Tibial nerve (tissue), 4 donors: Measurements from ENCODE around the gene MEIS2. TPM values are rescaled to one million over a fixed set of nuclear protein-coding genes. Genes with fewer than 3 reads are reported as not detected.

Source experiments
- DNase-seq, 2 donors: peaks; one replicate each; pipeline ENCODE4 v3.0.0-alpha.2; 2019; ENCODE audit warnings: low spot score in 2 of 2
- H3K27ac ChIP-seq, 4 donors: fragments of 200-600 bp; sonication (generic) in 3 of 4; one replicate each; pipeline ENCODE4 v1.5.1; 2017 to 2019; ENCODE audit warnings: mild to moderate bottlenecking in 1 of 4
- H3K27me3 ChIP-seq, 2 donors: fragments of 200-600 bp; sonication (generic) in 1 of 2; one replicate each; pipeline versions ENCODE4 v1.5.1 to v1.6.0; 2017 to 2019
- H3K36me3 ChIP-seq, 3 donors: fragments of 200-600 bp; sonication (generic); one replicate each; pipeline ENCODE4 v1.5.1; 2018 to 2019
- H3K4me1 ChIP-seq, 4 donors: fragments of 200-600 bp; sonication (generic) in 3 of 4; one replicate each; pipeline ENCODE4 v1.5.1; 2017 to 2019
- H3K4me3 ChIP-seq, 4 donors: fragments of 200-600 bp; sonication (generic) in 3 of 4; one replicate each; pipeline ENCODE4 v1.5.1; 2017 to 2019; ENCODE audit warnings: mild to moderate bottlenecking in 1 of 4, moderate library complexity in 1 of 4
- H3K9me3 ChIP-seq, 4 donors: fragments of 200-600 bp; sonication (generic) in 3 of 4; one replicate each; pipeline ENCODE4 v1.5.1; 2017 to 2019
- EP300 ChIP-seq, 2 donors: sonication (generic); formaldehyde crosslinking; IDR thresholded peaks; one replicate each; pipeline ENCODE4 v1.6.1; 2017; ENCODE audit warnings: antibody characterized with exemption in 2 of 2, mild to moderate bottlenecking in 1 of 2
- POLR2A ChIP-seq, 2 donors: fragments of 450-650 bp; IDR thresholded peaks; one replicate each; pipeline ENCODE4 v1.6.1; 2017; ENCODE audit warnings: antibody characterized with exemption in 2 of 2, mild to moderate bottlenecking in 2 of 2, moderate library complexity in 2 of 2
- WGBS, 2 donors: methylation state at CpG; one replicate each; pipeline ENCODE4 v1.1.5; 2018; 5-methylcytosine and 5-hydroxymethylcytosine counted together
- total RNA-seq, 4 donors: library from RNA; depleted of rRNA; stranded (reverse); fragments of >200 nt; gene quantifications; one replicate each; pipeline ENCODE4 v1.1.0, GENCODE V29; 2016
- TF ChIP-seq, protein P1 (sequence below), 5 experiments: fragments of 200-600 bp in 3 of 5; fragments of 450-650 bp in 2 of 5; sonication (generic) in 3 of 5; IDR thresholded peaks; one replicate each; pipeline ENCODE4 v1.5.1; 2016 to 2019; ENCODE audit warnings: antibody characterized with exemption in 5 of 5, mild to moderate bottlenecking in 3 of 5, moderate library complexity in 2 of 5

The MEIS2 gene
- total RNA-seq, 4 donors from 2014 or later, result 9.4 to 15.7 (median 14.3) TPM

DNA sequence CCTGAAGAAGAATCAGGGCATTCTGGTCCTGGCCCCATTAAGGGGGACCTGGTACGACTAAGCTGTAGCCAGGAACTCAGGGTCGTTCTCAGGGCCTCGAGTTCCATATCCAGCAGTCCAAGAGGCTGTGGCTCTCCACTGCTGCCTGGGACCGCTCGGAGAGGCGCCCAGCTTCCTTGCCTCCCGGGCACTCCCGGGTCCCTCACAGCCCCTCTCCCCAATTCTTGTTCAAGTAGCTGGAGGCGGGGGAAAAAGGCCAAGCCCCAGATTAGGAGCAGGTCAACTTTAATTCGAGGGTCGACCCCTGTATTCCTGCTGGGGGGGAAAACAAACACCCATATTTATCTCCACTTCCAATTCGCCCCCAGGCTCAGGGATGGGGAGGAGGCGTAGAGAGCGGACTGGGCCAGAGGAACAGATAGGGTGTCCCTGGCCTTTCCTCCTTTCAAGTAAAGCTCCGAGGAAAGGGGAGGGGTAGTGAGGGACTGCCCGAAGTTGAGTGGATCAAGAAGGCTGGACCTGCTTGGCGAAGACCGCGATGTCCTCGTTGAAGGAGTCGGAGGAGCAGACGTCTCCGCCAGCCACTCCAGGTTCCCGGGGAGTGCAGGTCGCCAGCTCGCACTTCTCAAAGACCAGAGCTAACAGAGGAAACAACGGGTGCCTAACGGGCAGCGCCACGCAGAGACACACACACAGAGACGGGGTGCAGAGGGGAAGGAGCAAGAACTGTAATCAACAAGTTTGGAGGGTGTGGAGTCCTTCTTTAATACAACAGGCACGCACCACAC, 4.4 kb downstream of the MEIS2 start:
- Histone ChIP-seq H3K4me3 (peak overlapping the region in 3 of 4 donors; percentile 7 to 63 (median 55)), H3K27me3 (peaks cover 0 to 72% of the 10 kb centered on the region in 2 donors), H3K36me3 (no peaks in the 10 kb centered on the region), H3K4me1 (peaks cover 0 to 60% (median 9%) of the 10 kb centered on the region in 4 donors), H3K27ac (peak overlapping the region in 1 of 4 donors; percentile 89), H3K9me3 (no peaks in the 10 kb centered on the region)
- 25 to 56% methylated on average over 32 of the region's 32 CpGs for WGBS, 2 donors
- no peak for TF ChIP-seq POLR2A (IDR thresholded peaks at IDR 0.05)
- TF ChIP-seq, protein P1, sequence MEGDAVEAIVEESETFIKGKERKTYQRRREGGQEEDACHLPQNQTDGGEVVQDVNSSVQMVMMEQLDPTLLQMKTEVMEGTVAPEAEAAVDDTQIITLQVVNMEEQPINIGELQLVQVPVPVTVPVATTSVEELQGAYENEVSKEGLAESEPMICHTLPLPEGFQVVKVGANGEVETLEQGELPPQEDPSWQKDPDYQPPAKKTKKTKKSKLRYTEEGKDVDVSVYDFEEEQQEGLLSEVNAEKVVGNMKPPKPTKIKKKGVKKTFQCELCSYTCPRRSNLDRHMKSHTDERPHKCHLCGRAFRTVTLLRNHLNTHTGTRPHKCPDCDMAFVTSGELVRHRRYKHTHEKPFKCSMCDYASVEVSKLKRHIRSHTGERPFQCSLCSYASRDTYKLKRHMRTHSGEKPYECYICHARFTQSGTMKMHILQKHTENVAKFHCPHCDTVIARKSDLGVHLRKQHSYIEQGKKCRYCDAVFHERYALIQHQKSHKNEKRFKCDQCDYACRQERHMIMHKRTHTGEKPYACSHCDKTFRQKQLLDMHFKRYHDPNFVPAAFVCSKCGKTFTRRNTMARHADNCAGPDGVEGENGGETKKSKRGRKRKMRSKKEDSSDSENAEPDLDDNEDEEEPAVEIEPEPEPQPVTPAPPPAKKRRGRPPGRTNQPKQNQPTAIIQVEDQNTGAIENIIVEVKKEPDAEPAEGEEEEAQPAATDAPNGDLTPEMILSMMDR (IDR thresholded peaks at IDR 0.05), result no peak
- TF ChIP-seq EP300 (IDR thresholded peaks at IDR 0.05), result no peak
- no peak for DNase-seq

DNA sequence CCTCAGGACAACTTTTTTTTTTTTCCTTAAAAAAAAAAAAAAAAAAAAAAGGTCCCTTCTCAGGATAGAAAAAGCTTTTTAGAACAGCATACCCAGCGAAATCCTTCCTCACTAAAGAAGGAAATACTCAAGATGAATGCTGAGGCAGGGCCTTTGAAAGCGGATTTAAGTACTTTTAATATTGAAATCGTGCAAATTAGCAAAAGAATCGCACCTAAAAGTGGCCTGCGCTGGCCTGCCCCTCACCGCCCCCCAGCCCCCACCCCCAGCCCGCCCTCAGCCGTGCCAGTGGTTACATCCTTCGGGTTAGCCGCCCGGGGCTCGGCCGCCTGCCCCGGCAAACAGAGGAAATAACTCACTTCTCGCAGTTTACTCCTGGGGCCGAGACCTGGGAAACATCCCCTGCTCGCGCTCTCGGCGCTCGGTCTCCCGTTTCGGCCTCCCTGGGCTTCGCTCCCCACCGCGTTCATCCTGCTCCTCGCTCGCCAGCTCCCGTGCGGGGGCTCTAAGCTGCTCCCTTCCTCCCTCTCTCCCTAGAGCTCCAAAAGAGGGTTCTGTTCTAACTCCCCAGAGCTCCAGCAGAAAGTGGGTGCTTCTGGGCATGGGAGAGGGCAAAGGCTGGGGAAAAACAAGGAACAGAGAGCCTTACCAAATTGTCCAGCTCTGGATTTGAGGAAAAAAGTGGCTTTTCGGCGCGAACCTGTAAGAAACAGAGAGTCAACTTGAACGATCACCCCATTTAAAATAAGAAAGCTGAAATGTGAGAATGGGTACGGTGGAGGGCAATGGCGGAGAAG, 5.2 kb downstream of the MEIS2 start:
- H3K4me1 ChIP-seq, result peaks cover 0 to 60% (median 9%) of the 10 kb centered on the region in 4 donors
- peak overlapping the region in 1 of 4 donors; percentile 26 for H3K27ac ChIP-seq
- WGBS, 2 donors, result 40 to 43% methylated on average over 29 to 36 of the region's 36 CpGs
- no peaks in the 10 kb centered on the region for H3K9me3 ChIP-seq
- no peak for DNase-seq
- H3K36me3 ChIP-seq, result no peaks in the 10 kb centered on the region
- H3K27me3 ChIP-seq, result peaks cover 0 to 63% of the 10 kb centered on the region in 2 donors
- H3K4me3 ChIP-seq, result peak overlapping the region in 1 of 4 donors; percentile 63
- TF ChIP-seq EP300 (IDR thresholded peaks at IDR 0.05) (no peak), POLR2A (IDR thresholded peaks at IDR 0.05) (no peak)
- TF ChIP-seq, protein P1 (IDR thresholded peaks at IDR 0.05), result no peak

DNA sequence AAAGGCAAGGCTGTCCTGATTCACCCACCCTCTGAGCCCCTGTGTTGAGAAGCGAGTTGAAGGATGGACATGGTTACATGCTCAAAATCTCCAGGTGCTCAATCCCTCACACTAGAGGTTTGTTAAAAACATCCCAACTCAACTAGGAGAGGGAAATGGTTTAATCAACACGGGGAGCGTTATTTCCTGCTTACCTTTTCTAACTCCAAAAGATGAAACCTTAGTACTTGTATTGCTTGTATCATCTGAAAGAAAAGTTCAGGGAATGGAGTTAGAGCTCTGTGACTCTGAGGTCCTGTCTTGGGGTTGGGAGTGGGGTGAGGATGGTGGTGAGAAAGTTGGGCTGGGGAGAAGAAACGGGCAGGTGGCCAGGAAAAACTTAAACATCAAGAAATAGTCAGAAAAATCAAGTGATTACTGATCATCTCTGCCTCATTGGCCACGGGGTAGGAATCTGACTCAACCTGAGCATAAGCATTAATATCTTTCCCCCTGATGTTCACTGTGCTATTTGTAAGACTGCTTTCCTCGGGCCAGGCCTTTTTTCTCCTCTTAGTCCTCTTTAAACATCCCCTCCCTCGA, 5.9 kb downstream of the MEIS2 start:
- TF ChIP-seq EP300 (IDR thresholded peaks at IDR 0.05), result no peak
- TF ChIP-seq, protein P1 (IDR thresholded peaks at IDR 0.05), result no peak
- no peak for TF ChIP-seq POLR2A (IDR thresholded peaks at IDR 0.05)
- H3K4me3 ChIP-seq, result no peak overlapping the region
- no peak for DNase-seq
- H3K36me3 ChIP-seq, result no peaks in the 10 kb centered on the region
- no peak overlapping the region for H3K27ac ChIP-seq
- H3K9me3 ChIP-seq, result no peaks in the 10 kb centered on the region
- peaks cover 0 to 57% (median 8%) of the 10 kb centered on the region in 4 donors for H3K4me1 ChIP-seq
- WGBS, 2 donors, result 54 to 68% methylated on average over 7 of the region's 7 CpGs
- H3K27me3 ChIP-seq, result peaks cover 0 to 56% of the 10 kb centered on the region in 2 donors

DNA sequence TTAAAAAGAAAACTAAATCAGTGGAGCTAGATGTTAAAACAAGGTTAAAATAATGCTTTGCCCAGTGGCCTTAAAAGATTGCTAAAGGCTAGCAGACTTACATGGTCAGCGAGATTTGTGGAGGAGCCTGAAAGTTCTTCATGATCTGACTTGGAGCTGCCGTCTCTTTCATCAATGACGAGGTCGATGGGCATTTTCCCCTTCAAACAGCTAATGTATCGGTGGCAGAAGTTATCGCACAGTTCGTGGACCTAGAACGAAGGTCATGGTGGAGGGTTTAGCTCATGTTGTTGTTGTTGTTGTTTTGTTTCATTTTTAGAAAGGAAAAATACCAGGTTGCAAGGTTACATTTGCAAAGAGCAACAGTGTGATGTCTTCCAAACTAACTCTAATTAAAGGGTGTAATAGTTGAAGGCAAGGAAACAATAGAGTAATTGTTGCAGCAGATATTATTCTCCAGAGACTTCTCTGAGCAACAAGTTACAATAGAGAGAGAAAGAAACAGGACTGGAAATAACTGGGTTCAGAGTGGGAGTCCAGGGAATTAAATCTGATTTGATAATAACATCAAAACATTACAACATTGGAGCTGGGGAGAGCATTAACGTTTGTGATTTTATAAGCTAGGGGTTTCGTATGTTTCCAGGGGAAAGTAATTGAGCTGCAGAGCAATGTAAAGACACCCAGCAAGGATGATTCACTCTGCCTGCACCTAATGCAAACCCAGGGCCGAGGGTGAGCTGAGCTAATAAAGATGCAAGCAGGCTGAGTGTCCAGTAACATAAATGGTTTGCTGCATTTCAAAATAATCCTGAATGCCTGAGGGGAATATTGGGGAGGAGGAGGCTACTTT, 6.6 kb downstream of the MEIS2 start:
- TF ChIP-seq EP300 (IDR thresholded peaks at IDR 0.05) (no peak), POLR2A (IDR thresholded peaks at IDR 0.05) (no peak)
- TF ChIP-seq, protein P1 (IDR thresholded peaks at IDR 0.05), result no peak
- Histone ChIP-seq H3K4me3 (no peak overlapping the region), H3K27ac (no peak overlapping the region), H3K36me3 (no peaks in the 10 kb centered on the region), H3K4me1 (peaks cover 0 to 52% (median 6%) of the 10 kb centered on the region in 4 donors), H3K27me3 (peaks cover 0 to 55% of the 10 kb centered on the region in 2 donors), H3K9me3 (no peaks in the 10 kb centered on the region)
- WGBS, 2 donors, result 59% methylated on average over 11 of the region's 11 CpGs
- DNase-seq, result no peak
